Metanephros (tissue), 1 donor: ENCODE data around the gene TBC1D14. TPM values are rescaled to one million over a fixed set of nuclear protein-coding genes. Genes with fewer than 3 reads are reported as not detected.

ENCODE experiments used
- total RNA-seq: library from RNA; depleted of rRNA; stranded (reverse); fragments of >200 nt; gene quantifications from one replicate; pipeline ENCODE4 v1.2.3, GENCODE V29; 2014

Gene TBC1D14
- 52.3 TPM for total RNA-seq

GRCh38 chr4:6909113-6909969, at the start of gene TBC1D14:
Gene TBC1D14 (plus strand): TSS chr4:6909826. CDS start chr4:6923390, 13,564 bp downstream.

GRCh38 chr4:7043284-7044136, 133.9 kb downstream of the TBC1D14 start, which contains the start of gene TADA2B:
Gene TADA2B (plus strand): TSS chr4:7043372. CDS start chr4:7043580, 208 bp downstream.

GRCh38 chr4:7067452-7068278, 158.0 kb downstream of the TBC1D14 start, which contains the start of gene GRPEL1:
Gene GRPEL1 (minus strand): TSS chr4:7068064. CDS start chr4:7068032, 32 bp downstream.

Other genes starting within 250 kb of the TBC1D14 start
- 14.2 TPM for gene S100P, start 215.9 kb upstream of the TBC1D14 start, total RNA-seq
- 58.4 TPM for gene MRFAP1L1, start 200.0 kb upstream of the TBC1D14 start, total RNA-seq
- 17.2 TPM for gene BLOC1S4, start 193.7 kb upstream of the TBC1D14 start, total RNA-seq
- gene KIAA0232, start 127.1 kb upstream of the TBC1D14 start, total RNA-seq: 26.8 TPM
- 22.0 TPM for gene TADA2B, start 133.5 kb downstream of the TBC1D14 start, total RNA-seq
- 12.6 TPM for gene GRPEL1, start 158.2 kb downstream of the TBC1D14 start, total RNA-seq